CD4-positive, alpha-beta T cell treated with Interleukin-6 for 4 hours (primary cell): ENCODE data around the gene TIPIN.
A peak's percentile ranks its signal among the peaks of the same experiment; 100 is the strongest.
"Not testable (repeated sequence)": the region's sequence is repeated elsewhere in the genome, so short reads cannot be mapped to it uniquely, and the experiment has no call there.

Experiments used
- DNase-seq: peaks from one replicate; pipeline ENCODE4 v3.0.0-alpha.2; 2020; ENCODE audit warnings: mixed read lengths

TIPIN gene

GRCh38 chr15:66356359-66357236, at the start of gene TIPIN:
Gene TIPIN (minus strand): TSS chr15:66356685. CDS start chr15:66352947, 3,738 bp downstream.
- peak; percentile 97 for DNase-seq

- no peak for DNase-seq
These were observed 49.1 kb upstream of the TIPIN start for GRCh38 chr15:66405615-66406014.

GRCh38 chr15:66405007-66405406, 48.5 kb upstream of the TIPIN start:
- DNase-seq = no peak

GRCh38 chr15:66404532-66404931, 48.0 kb upstream of the TIPIN start:
- DNase-seq = peak; percentile 8

- no peak for DNase-seq
These were observed 47.6 kb upstream of the TIPIN start for GRCh38 chr15:66404122-66404521.

GRCh38 chr15:66403323-66403722, 46.8 kb upstream of the TIPIN start:
- DNase-seq = no peak

- no peak for DNase-seq
These were observed 46.3 kb upstream of the TIPIN start for GRCh38 chr15:66402761-66403284.

- DNase-seq = peak; percentile 32
These were observed 44.9 kb upstream of the TIPIN start for GRCh38 chr15:66401130-66402021.

GRCh38 chr15:66400351-66400774, 43.9 kb upstream of the TIPIN start:
- no peak for DNase-seq

- no peak for DNase-seq
These were observed 42.8 kb upstream of the TIPIN start for GRCh38 chr15:66399276-66399675.

- DNase-seq = no peak
These were observed 38.4 kb upstream of the TIPIN start for GRCh38 chr15:66394915-66395314.

- DNase-seq = no peak
These were observed 38.0 kb upstream of the TIPIN start for GRCh38 chr15:66394472-66394871.

- DNase-seq = not testable (repeated sequence)
These were observed 36.6 kb upstream of the TIPIN start for GRCh38 chr15:66393037-66393436.

GRCh38 chr15:66390678-66391077, 34.2 kb upstream of the TIPIN start:
- peak; percentile 36 for DNase-seq

- DNase-seq = no peak
These were observed 33.4 kb upstream of the TIPIN start for GRCh38 chr15:66389859-66390381.

- peak; percentile 16 for DNase-seq
These were observed 32.8 kb upstream of the TIPIN start for GRCh38 chr15:66389098-66389858.

GRCh38 chr15:66388576-66388975, 32.1 kb upstream of the TIPIN start:
- no peak for DNase-seq

- DNase-seq = no peak
These were observed 31.5 kb upstream of the TIPIN start for GRCh38 chr15:66388043-66388363.

- peak; percentile 83 for DNase-seq
These were observed 30.9 kb upstream of the TIPIN start for GRCh38 chr15:66387163-66388042.

- DNase-seq = peak; percentile 99
These were observed 30.0 kb upstream of the TIPIN start, which contains the start of gene MAP2K1 for GRCh38 chr15:66386204-66387123. Gene MAP2K1 (plus strand): TSS chr15:66386912. CDS start chr15:66387348, 436 bp downstream.
